NCI-H524 treated with DMSO at 0.1 percent for 48 hours (cell line): ENCODE data around the gene ICOS.
"Not testable (repeated sequence)": the region's sequence is repeated elsewhere in the genome, so short reads cannot be mapped to it uniquely, and the experiment has no call there.

Experiments used
- DNase-seq: peaks from one replicate; lab custom pipeline; 2025; lab: John Stamatoyannopoulos, UW

Gene ICOS

DNA sequence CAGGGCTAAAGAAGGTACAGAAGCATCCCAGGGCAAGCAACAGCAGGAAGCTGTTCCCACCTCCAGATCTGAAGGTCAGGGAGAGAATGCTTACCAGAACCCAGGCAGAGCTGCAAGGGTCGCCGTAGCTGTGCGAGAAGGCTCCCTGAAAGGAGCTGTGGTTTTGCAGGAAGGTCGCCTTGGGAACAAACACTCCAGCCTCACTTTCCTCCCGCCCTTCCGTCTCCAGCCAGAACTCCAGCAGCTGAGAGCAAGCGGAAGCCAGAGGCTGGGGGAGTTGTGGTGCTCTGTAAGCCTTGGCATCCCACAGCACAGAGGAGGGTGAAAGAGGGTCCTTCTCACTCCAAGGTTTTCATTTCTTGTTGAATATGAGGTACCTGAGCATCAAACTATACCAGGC, 18.3 kb upstream of the ICOS start:
- no peak for DNase-seq

DNA sequence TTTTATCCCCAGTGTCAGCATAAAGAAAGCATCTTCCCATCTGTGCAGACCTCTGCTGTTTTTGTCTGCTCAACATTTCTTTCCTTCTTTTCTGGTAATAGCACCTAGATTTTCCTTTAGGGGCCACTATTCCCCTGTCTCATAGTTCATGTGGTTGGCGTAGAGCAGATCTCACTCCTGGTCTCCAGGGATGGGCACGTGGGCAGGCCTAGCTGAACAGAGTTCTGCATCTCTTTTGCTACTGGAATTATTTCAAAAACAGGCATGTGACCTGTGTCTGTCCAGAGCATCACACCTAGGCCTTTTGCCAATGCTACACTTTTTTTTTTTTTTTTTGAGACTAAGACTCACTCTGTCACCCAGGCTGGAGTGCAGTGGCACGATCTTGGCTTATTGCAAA, 17.7 kb upstream of the ICOS start:
- DNase-seq, result no peak

DNA sequence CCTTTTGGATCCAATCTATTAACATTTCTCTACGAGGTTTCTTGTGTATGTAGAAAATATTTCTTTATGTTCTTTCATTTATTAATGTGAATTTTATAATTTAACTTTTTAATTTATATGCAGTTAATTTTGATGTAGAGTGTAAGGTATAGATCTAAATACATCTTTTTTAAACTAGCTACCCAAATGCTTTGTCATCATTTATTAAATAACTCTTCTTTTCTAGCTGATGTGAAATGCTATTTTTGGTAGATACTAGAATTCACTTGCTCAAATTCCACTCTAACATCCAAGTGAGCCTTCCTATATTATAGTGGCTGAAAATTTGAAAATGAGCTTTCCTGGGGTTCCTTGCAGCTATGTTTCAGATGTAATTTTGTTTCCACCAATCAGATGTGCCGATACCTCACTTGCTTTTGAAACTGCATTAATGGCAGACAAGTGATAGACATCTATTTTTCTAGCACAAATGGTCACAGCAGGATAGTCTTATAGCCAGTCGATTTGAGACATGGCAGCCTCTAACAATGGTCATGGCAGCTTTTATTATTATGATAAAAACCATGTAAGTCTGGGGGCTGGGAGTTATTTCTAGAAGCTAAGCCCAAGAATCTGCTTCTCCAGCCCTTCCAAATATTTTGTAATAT, 10.9 kb upstream of the ICOS start:
- no peak for DNase-seq

DNA sequence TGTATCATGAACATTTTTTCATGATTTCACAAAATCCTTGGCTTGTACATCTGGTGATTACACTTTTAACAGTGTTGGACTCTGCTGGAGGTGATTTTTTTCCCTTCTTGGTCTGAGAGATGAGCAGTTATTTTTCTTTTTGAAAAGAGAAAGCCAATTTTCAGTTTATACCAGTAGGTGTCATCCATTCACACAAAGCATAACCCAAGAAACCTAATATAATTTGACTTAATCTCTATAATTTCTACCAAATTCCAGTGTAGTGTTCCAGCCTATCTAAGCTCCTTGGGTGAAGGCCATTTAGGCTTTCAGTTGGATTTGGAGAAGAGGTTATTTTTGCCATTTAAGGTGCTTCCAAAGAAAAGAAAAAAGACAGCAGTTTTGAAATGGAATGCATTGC, 7.7 kb upstream of the ICOS start:
- DNase-seq, result no peak

DNA sequence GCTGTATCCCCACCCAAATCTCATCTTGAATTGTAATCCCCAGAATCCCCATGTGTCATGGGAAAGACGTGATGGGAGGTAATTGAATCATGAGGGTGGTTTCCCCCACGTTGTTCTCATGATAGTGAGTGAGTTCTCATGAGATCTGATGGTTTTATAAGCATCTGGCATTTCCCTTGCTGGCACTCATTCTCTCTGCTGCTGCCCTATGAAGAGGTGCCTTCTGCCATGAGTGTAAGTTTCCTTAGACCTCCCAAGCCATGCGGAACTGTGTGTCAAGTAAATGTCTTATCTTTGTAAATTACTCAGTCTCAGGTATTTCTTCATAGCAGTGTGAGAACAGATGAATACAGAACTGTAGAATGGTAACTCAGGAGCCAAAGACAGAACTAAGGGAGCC, 5.3 kb upstream of the ICOS start:
- not testable (repeated sequence) for DNase-seq

DNA sequence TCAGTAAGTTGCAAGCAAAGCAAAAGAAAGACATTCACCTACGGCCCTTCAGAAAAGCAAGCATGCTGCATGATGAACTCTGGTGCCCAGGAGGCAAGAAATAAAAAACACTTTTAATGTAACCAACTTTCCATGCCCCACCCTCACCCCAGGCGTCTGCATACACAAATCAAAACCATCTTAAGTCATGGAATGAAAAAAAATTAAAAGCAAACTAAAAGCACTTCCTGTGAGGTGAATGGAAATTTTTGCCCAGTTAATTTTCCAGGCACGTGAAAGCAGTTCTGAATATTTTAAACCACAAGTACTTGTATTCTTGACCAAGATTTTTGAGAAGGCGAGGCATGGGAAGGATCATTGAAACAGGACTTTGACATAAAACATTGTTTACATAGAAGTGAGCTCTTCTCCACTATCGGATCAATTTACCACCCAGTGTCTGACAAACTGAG, 2.5 kb upstream of the ICOS start:
- DNase-seq, result no peak

DNA sequence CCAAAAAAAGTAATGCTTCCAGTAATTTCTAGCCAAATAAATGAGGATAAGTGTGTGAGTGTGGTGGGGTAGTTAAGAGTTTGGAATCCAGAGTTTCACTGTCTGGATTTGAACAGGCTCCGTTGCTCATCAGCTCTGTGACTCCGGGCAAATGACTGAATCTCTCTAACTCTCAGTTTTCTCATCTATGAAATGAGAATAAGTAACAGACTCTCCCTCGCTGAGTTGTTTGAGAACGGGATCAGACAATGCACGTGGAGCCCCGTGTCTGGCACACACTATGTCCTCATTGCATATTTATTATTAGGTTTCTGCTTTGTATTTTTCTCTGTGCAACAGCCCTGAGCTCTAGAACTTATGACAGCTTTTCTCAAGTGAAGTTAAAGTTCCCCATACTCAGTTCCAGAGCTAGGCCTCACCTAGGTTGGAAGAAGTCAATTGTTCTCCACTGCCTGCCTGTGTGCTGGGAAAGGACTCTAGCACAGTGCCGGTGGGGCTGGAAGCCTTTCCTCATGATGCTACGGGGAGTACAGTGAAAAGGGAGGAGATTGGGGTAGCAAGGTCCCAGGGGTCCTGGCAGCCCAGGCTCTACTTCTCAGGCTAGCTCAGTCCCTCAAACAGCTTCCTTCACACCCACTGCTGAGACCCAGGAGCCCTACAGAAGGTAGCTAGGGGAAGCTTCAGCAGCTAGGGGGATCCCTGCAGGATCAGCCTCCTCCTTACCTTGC, 1.7 kb upstream of the ICOS start:
- DNase-seq, result no peak

DNA sequence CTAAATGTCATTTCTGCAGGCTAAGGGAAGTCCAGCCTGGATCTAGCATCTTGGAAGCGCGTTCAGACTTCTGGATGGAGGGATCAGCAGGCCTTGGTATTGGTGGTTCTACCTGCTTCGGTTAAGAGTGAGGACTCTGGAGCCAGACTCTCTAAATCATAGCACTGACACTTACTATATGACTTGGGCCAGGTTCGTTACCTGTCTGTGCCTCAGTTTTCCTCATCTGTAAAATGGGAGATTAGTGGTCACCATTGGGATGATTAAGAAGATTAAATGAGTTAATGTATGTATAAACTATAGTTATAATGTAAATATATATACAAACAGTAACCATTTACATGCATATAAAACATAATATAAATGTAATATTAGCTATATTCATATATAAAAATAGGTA, 995 bp upstream of the ICOS start:
- DNase-seq, result no peak

DNA sequence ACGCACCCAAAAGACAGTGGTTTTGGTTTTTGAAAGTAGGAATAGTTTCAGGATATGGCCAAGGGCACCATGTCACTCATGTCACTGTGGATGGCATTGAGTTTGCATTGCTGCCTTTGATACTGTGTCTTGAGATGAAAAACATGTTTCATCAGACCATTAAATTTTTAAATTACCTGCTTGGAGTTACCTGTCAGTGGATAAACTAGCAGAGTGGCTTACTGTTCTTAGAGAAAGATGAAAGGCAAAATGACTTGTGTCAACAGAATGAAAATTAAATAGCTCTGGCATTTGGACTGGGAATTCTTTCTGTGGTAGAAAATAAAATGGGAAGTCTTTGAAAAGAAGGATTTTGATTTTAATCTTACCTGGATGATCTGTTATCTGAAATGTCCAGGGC, 386 bp downstream of the ICOS start:
- DNase-seq, result no peak

DNA sequence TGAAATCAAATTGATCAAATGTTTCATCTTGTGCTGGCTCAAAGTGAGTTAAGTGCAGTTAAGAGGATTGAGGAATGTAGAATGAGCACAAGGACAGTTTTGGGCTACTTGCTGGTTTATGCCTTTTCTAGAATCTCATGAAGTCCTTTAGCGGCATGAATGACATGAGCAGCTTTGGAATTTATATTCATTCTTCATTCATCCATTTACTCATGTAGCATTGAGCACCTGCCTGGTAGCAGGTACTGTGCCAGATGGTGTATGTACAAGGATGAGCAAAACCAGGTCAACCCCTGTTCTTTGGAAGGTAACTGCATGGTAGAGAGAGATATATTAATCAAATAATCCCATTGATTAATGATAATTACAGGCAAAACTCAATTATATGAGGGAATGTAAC, 1.2 kb downstream of the ICOS start:
- no peak for DNase-seq

DNA sequence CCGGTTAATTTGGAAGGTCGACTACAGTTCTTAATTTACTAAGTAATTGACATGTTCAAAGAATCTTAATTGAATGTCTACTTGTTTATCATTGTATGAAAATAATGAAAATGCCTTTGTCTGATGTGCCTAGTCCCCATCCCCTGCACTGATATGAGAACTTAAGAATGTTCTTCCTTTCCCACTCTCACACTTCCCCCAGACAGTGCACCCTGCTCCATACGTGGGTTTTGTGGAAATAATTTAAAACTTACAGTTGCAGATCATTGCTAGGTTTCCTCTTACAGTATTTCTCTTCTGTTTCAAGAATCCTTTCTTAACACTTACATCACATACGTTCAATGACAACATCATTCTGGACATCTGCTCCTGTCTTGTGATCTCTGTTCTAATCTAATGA, 3.5 kb downstream of the ICOS start:
- no peak for DNase-seq

DNA sequence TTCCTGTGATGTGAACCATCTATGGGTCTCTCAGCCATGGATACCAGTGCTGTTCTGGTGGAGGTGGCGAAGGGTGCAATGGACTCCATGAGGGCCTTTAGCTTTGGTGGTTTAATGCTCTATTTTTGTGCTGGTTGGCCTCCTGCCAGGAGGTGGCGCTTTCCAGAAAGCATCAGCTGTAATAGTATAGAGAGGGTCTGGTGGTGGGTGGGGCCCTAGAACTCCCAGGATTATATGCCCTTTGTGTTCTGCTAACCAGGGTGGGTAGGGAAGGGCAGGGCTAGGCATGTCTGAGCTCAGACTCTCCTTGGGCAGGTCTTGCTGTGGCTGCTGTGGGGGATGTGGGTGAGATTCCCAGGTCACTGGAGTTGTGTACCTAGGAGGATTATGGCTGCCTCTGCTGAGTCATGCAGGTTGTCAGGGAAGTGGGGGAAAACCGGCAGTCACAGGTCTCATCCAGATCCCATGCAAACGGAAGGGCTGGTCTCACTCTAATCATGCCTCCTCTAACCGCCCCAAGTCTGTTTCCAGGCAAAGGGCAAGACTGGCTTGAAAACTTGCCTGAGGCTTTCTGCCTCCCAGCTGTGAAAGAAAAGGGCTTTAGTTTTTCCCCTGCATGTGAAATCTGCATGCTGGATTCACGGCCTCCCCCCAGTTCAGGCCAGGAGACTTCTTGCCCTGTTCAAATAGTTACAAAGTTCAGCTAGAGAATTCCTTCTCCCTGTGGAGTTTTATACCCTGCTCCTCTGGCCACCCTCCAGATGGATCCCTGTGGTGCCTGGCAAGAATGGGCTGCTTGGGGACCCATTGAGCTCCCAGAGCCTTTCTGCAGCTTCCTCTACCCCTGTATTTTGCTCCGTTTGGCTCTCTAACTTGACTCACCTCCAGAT, 7.2 kb downstream of the ICOS start:
- DNase-seq, result not testable (repeated sequence)

DNA sequence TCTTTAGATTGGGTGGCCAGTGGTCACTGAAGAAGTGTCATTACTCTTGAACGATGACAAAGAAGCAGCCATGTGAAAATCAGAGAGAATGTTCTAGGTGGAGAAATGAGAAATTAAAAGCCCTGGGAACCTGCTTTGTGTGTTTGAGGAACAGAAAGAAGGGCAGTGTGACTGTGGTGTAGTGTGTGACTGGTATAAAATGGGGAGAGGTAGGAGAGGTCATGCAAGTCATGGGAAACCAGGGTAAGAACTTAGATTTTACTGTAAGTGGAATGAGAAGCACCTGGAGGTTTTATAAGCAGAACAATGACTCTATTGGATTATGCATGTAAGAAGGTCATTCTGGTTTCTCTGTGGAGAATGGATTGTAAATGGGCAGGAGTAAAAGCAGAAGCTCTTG, 12.2 kb downstream of the ICOS start:
- DNase-seq, result no peak

DNA sequence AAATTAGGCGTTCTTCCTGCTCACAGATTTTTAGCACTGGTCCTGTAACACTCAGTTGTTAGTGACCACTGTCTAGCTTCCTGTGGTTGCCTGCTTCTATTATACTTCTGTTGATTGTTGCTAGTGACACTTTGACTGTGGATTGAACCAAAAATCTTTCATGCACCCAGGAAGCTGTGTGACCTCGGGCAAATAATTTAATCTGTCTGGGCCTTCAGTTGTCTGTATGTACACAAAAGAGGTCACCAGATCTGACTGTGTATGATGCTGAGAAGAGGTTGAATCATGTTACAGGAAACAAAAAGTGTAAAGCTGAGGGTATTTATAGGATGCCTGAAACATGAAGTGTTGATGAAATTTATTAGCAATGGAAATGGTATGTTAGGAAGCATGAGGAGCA, 12.7 kb downstream of the ICOS start:
- DNase-seq, result no peak

DNA sequence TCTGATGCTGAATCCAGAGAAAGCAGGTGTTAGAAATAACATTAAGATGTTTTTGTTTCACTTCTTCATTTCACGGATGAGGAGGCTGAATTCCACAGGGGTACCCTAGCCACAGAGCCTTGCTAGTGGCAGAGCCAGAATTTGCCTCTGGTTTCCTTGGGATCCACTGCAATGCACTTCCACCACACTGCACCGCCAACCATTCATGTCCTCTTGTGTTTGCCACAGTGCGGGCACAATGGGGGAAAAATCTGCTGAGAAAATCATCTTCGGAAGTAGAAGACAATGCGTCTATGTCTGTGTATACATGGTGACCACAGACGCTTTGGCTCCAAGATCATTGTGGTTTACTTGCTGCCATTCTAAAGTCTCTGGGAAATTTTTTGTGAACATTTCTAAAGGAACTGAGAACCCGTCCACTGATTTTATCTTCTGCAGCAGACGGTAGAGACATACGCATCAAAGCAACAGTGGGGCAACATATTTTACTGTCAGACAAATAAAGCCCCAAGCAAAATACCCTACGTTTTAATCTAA, 14.9 kb downstream of the ICOS start:
- DNase-seq, result no peak

DNA sequence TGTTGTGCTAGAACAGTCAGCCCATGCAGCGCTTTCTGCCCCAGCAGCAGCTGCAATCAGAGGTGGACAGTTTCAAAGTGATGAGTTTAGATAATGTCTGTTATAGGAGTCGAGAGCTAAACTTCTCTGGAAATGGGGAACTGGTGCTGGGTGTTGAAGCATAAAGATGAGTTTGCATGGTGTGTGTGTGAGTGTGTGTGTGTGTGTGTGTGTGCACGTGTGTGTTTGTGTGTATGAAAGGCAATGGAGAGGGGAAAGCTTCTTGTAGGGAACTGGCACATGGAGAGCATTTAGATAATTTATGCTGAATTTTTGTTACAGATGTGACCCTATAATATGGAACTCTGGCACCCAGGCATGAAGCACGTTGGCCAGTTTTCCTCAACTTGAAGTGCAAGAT, 22.7 kb downstream of the ICOS start:
- DNase-seq, result no peak

DNA sequence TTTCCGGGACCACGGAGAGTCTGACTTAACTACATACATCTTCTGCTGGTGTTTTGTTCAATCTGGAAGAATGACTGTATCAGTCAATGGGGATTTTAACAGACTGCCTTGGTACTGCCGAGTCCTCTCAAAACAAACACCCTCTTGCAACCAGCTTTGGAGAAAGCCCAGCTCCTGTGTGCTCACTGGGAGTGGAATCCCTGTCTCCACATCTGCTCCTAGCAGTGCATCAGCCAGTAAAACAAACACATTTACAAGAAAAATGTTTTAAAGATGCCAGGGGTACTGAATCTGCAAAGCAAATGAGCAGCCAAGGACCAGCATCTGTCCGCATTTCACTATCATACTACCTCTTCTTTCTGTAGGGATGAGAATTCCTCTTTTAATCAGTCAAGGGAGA, 23.1 kb downstream of the ICOS start:
- DNase-seq, result no peak

DNA sequence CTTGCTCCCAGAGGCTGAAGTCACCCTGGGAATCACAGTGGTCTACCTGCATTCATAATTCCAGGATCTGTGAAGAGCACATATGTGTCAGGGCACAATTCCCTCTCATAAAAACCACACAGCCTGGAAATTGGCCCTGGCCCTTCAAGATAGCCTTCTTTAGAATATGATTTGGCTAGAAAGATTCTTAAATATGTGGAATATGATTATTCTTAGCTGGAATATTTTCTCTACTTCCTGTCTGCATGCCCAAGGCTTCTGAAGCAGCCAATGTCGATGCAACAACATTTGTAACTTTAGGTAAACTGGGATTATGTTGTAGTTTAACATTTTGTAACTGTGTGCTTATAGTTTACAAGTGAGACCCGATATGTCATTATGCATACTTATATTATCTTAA, 24.2 kb downstream of the ICOS start:
- no peak for DNase-seq

DNA sequence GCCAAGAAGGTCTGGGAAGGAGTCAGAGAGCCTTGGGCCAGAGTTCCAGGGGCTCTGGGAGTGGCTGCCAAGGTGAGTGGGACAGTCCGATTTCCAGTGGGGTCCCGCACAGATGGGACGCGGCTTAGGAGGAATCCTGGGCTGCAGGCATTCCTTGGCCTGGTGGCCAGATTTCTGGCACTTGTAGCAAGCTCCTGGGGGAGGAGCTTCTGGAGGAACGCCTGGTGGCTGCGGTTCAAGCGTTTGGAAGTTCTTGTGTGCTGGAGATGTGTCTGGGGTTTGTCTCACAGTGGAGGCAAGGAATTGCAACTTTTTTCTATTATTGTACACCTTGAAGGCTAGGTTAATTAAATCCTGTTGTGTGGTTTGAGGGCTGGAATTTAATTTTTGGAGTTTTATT, 28.6 kb downstream of the ICOS start:
- not testable (repeated sequence) for DNase-seq

DNA sequence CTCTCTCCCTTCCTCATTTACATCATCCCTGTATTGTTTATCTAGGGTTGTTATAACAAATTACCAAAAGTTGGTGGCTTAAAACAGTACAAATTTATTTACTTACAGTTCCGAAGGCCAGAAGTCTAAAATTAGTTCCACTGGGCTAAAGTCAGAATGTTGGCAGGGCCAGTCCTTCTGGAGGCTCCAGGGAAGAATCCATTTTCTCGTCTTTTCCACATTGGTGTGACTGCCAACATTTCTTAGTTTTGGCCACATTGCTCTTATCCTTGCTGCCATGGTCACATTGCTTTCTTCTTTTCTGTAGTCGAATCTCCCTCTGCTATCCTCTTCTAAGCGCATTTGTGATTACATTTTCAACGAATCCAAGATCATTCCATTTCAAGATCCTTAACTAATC, 34.7 kb downstream of the ICOS start:
- DNase-seq, result no peak

DNA sequence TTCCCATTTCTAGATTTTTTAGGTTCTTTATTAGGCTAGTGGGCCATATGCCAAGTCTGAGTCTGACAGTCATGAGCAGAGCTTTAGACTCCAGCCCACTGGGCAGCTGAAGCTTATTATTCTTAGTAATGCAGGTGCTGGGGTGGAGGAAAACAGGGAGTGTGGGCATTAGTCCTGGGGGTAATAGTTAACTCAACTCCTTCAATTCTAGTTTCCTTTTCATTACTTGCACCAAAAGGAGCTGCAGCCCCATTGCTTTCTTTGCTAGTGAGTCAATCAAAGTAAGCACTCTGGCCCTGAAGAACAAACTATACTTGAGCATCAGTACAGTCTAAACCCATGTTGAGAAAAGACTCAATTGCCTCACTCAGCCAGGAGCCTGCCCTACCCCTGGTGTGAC, 35.5 kb downstream of the ICOS start:
- DNase-seq, result no peak

DNA sequence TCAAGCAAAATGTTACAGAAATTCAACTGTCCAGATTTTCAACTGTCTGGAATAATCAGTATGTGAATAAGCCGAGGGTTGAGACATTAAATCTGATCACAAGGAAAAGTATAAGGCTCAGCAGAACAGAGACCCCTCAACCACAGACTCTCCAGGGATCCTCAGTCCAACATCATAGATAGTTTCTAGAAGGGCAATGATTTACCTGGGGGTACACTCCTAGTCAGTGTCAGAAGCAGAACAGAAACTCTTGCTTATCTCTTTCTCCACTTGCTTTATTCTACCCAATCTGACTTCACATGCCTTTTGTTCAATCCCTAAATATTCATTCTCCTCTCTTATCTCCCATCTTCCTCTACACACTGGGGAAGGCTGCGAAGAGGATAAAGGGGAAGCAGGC, 36.4 kb downstream of the ICOS start:
- no peak for DNase-seq

DNA sequence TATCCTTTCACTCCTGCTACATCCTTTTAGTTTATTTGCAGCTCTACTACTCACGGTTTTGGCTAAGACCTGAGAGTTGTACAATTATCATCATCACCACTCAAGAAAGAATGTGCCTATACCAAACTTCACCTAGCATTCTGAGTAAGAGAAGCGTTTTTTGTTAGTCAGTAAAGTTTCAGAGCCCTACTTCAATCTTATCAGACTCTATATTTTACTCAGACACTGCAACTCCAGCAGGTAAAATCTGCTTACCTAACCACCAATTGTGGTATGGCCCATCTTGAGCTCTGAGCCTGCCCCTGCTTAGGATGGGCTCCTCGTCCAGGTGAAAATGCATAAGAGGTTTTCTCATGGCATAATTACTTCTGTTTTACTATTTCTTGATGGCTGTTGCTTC, 37.1 kb downstream of the ICOS start:
- DNase-seq, result no peak
